Non-pigmented ciliary epithelial cell (primary cell): ENCODE data around the gene ATG4D.

ENCODE experiments used
- DNase-seq: peaks from one replicate; pipeline ENCODE4 v3.0.0-alpha.2; 2010; ENCODE audit warnings: low read depth

ATG4D gene

GRCh38 chr19:10543420-10544241 lies at the start of gene ATG4D:
Gene ATG4D (plus strand): TSS chr19:10543904. CDS start chr19:10544091, 187 bp downstream.
- DNase-seq = no peak

GRCh38 chr19:10497371-10497770 lies 46.3 kb upstream of the ATG4D start:
- no peak for DNase-seq

GRCh38 chr19:10499550-10500246 lies 44.0 kb upstream of the ATG4D start:
- no peak for DNase-seq

- no peak for DNase-seq
These were observed 43.5 kb upstream of the ATG4D start for GRCh38 chr19:10500247-10500592.

GRCh38 chr19:10501971-10502523 lies 41.7 kb upstream of the ATG4D start:
- no peak for DNase-seq

- no peak for DNase-seq
These were observed 41.1 kb upstream of the ATG4D start for GRCh38 chr19:10502524-10503001.

- DNase-seq = no peak
These were observed 40.5 kb upstream of the ATG4D start, which contains the start of gene KEAP1 for GRCh38 chr19:10503002-10503789. Gene KEAP1 (minus strand): TSS chr19:10503356. CDS start chr19:10500033, 3,323 bp downstream.

- no peak for DNase-seq
These were observed 38.0 kb upstream of the ATG4D start for GRCh38 chr19:10505583-10506229.

GRCh38 chr19:10508036-10508435 lies 35.7 kb upstream of the ATG4D start:
- DNase-seq = no peak

- no peak for DNase-seq
These were observed 35.0 kb upstream of the ATG4D start for GRCh38 chr19:10508707-10509106.

- DNase-seq = no peak
These were observed 33.4 kb upstream of the ATG4D start for GRCh38 chr19:10510301-10510802.

GRCh38 chr19:10513223-10513622 lies 30.5 kb upstream of the ATG4D start:
- DNase-seq = no peak

- no peak for DNase-seq
These were observed 29.2 kb upstream of the ATG4D start for GRCh38 chr19:10514211-10515145.

- no peak for DNase-seq
These were observed 27.7 kb upstream of the ATG4D start for GRCh38 chr19:10516064-10516385.

GRCh38 chr19:10516671-10517286 lies 26.9 kb upstream of the ATG4D start:
- DNase-seq = no peak

GRCh38 chr19:10517361-10517759 lies 26.3 kb upstream of the ATG4D start, which contains the start of gene S1PR5:
Gene S1PR5 (minus strand): TSS chr19:10517447. CDS start chr19:10515011, 2,436 bp downstream.
- no peak for DNase-seq

GRCh38 chr19:10517760-10518443 lies 25.8 kb upstream of the ATG4D start:
- DNase-seq = no peak

GRCh38 chr19:10518444-10519361 lies 25.0 kb upstream of the ATG4D start:
- no peak for DNase-seq
